HepG2 (cell line): ENCODE results near the gene NACC2. TPM values are rescaled to one million over a fixed set of nuclear protein-coding genes. Genes with fewer than 3 reads are reported as not detected.
"Not testable (repeated sequence)": the region's sequence is repeated elsewhere in the genome, so short reads cannot be mapped to it uniquely, and the experiment has no call there.

Experiments used
- ATAC-seq: fragments of 200-7000 bp; cut with Tn5 transposase; 3 replicates; pipeline ENCODE4 v1.9.1; 2020; ENCODE audit warnings: mild to moderate bottlenecking, moderate library complexity
- BruUV-seq: library from RNA; stranded (reverse); fragments of 400-500 nt; replicated peaks from 2 replicates; lab custom pipeline; 2021; lab: Mats Ljungman, UMichigan
- CTCF ChIA-PET: fragments of 300-600 bp; formaldehyde crosslinking; extraction: SDS; loops from one replicate; lab custom pipeline; 2021; ENCODE audit warnings: low total read pairs, inconsistent platforms, low intra/inter-chr PET ratio; lab: Yijun Ruan, JAX
- POLR2A ChIA-PET: fragments of 350-600 bp; sonication (Branson Sonifier 250); formaldehyde crosslinking; loops from one replicate; lab custom pipeline; 2020; ENCODE audit warnings: antibody characterized with exemption, inconsistent platforms; lab: Yijun Ruan, JAX
- DNase-seq: peaks from one replicate; pipeline ENCODE4 v3.0.0-alpha.2; 2015; ENCODE audit warnings: low spot score
- FAIRE-seq: peaks from 3 replicates; lab custom pipeline; 2011; peaks lifted over from hg19 to GRCh38; lab: Jason Lieb, UNC
- H2AFZ ChIP-seq: one replicate; pipeline ENCODE4 v1.6.1; 2011; ENCODE audit warnings: low read length, inconsistent platforms
- H3K27ac ChIP-seq: fragments of 300-600 bp; 3 replicates; pipeline ENCODE4 v1.8.0; 2011; ENCODE audit warnings: mixed run types, mild to moderate bottlenecking, mixed read lengths, low read length, inconsistent platforms; ENCODE audit not compliant: insufficient read depth; ENCODE audit errors: extremely low read length
- H3K27me3 ChIP-seq, 2 experiments: fragments of 200-600 bp in 1 of 2; 2 replicates in 1 of 2; 3 replicates in 1 of 2; pipeline versions ENCODE4 v1.6.0 to v1.8.0; 2011; ENCODE audit warnings: low read length in 2 of 2, mild to moderate bottlenecking in 2 of 2, moderate library complexity in 2 of 2, inconsistent platforms in 1 of 2; ENCODE audit not compliant: insufficient read depth in 2 of 2, control insufficient read depth in 1 of 2
- H3K36me3 ChIP-seq, 2 experiments: fragments of 200-600 bp in 1 of 2; replicated peaks in 1 of 2; 2 replicates in 1 of 2; 3 replicates in 1 of 2; pipeline versions ENCODE4 v1.5.1 to v1.8.0; 2011; ENCODE audit warnings: low read length in 2 of 2, inconsistent platforms in 1 of 2; ENCODE audit not compliant: insufficient read depth in 2 of 2, control insufficient read depth in 1 of 2
- H3K4me1 ChIP-seq: 2 replicates; pipeline ENCODE4 v1.5.1; 2012; ENCODE audit warnings: low read length, inconsistent platforms; ENCODE audit not compliant: insufficient read depth
- H3K4me2 ChIP-seq: 2 replicates; pipeline ENCODE4 v1.6.0; 2011; ENCODE audit warnings: low read depth, low read length, inconsistent platforms
- H3K4me3 ChIP-seq, 3 experiments: fragments of 200-600 bp in 1 of 3; sonication (generic), shearing (Covaris generic) in 1 of 3; replicated peaks in 1 of 3; 2 replicates each; pipeline ENCODE4 v1.5.1; 2011 to 2016; ENCODE audit warnings: low read length in 3 of 3, inconsistent platforms in 2 of 3, low read depth in 2 of 3, mild to moderate bottlenecking in 2 of 3, control low read depth in 1 of 3, mixed read lengths in 1 of 3; ENCODE audit not compliant: insufficient read depth in 1 of 3
- H3K79me2 ChIP-seq: one replicate; pipeline ENCODE4 v1.6.1; 2011; ENCODE audit warnings: low read length, inconsistent platforms; ENCODE audit not compliant: insufficient read depth
- H3K9ac ChIP-seq: 2 replicates; pipeline ENCODE4 v1.6.0; 2011; ENCODE audit warnings: mild to moderate bottlenecking, low read depth, low read length, inconsistent platforms; ENCODE audit not compliant: insufficient read depth
- H3K9me3 ChIP-seq: 2 replicates; pipeline ENCODE4 v1.5.1; 2012; ENCODE audit warnings: mild to moderate bottlenecking, low read length
- H4K20me1 ChIP-seq: 2 replicates; pipeline ENCODE4 v1.6.0; 2011; ENCODE audit warnings: inconsistent platforms, mild to moderate bottlenecking, low read length, moderate library complexity; ENCODE audit not compliant: insufficient read depth
- CBFB ChIP-seq: sonication (generic); formaldehyde crosslinking; IDR thresholded peaks from 2 replicates; pipeline ENCODE4 v1.4.0; 2020; ENCODE audit warnings: missing genetic modification reagents
- CCDC6 ChIP-seq: sonication (generic); formaldehyde crosslinking; IDR thresholded peaks from 2 replicates; pipeline ENCODE4 v1.8.1; 2022; ENCODE audit warnings: mild to moderate bottlenecking, missing genetic modification reagents, moderate library complexity
- HNF4G ChIP-seq, 2 experiments: sonication (generic) in 1 of 2; formaldehyde crosslinking in 1 of 2; IDR thresholded peaks; 2 replicates each; pipeline versions ENCODE4 v1.4.0 to v1.6.1; 2011 to 2020; ENCODE audit warnings: borderline replicate concordance in 2 of 2, low read depth in 2 of 2, mild to moderate bottlenecking in 2 of 2, low read length in 1 of 2, missing genetic modification reagents in 1 of 2, moderate library complexity in 1 of 2
- MXI1 ChIP-seq: IDR thresholded peaks from 3 replicates; pipeline ENCODE4 v1.6.1; 2012; ENCODE audit warnings: low read depth, low read length, inconsistent platforms, borderline replicate concordance
- NAIF1 ChIP-seq: sonication (generic); formaldehyde crosslinking; IDR thresholded peaks from 2 replicates; pipeline ENCODE4 v1.5.0; 2020; ENCODE audit warnings: mild to moderate bottlenecking, missing genetic modification reagents, borderline replicate concordance
- PITX1 ChIP-seq: sonication (generic); formaldehyde crosslinking; IDR thresholded peaks from 2 replicates; pipeline ENCODE4 v1.5.1; 2020; ENCODE audit warnings: mild to moderate bottlenecking, missing genetic modification reagents
- SMC3 ChIP-seq: IDR thresholded peaks from 2 replicates; pipeline ENCODE4 v1.6.1; 2011; ENCODE audit warnings: low read length, improper control_type of control experiment
- SNAI1 ChIP-seq: sonication (generic); formaldehyde crosslinking; IDR thresholded peaks from 2 replicates; pipeline ENCODE4 v1.5.0; 2020; ENCODE audit warnings: mild to moderate bottlenecking, missing genetic modification reagents, borderline replicate concordance
- THAP7 ChIP-seq: sonication (generic); formaldehyde crosslinking; IDR thresholded peaks from 2 replicates; pipeline ENCODE4 v1.8.1; 2023; ENCODE audit warnings: mild to moderate bottlenecking, missing genetic modification reagents
- ZNF432 ChIP-seq: sonication (generic); formaldehyde crosslinking; IDR thresholded peaks from 2 replicates; pipeline ENCODE4 v1.5.0; 2020; ENCODE audit warnings: missing genetic modification reagents, mild to moderate bottlenecking, borderline replicate concordance
- ZNF484 ChIP-seq: sonication (generic); formaldehyde crosslinking; IDR thresholded peaks from 2 replicates; pipeline ENCODE4 v1.5.1; 2020; ENCODE audit warnings: mild to moderate bottlenecking, low read depth, missing genetic modification reagents, borderline replicate concordance
- ZNF597 ChIP-seq: sonication (generic); formaldehyde crosslinking; IDR thresholded peaks from 2 replicates; pipeline ENCODE4 v1.5.0; 2020; ENCODE audit warnings: missing genetic modification reagents
- ZNF598 ChIP-seq: sonication (generic); formaldehyde crosslinking; IDR thresholded peaks from 2 replicates; pipeline ENCODE4 v1.5.1; 2020; ENCODE audit warnings: mild to moderate bottlenecking, missing genetic modification reagents, borderline replicate concordance
- WGBS: methylation state at CpG from one replicate; pipeline ENCODE4 v1.1.6; 2017; ENCODE audit warnings: low lambda C conversion rate; 5-methylcytosine and 5-hydroxymethylcytosine counted together
- in situ Hi-C: cut with HindIII; loops from 2 replicates; pipeline ENCODE4 v1.10.0; 2017; ENCODE audit warnings: low pct_unique_long_range_greater_than_20kb; ENCODE audit not compliant: extremely low pct_ligation_motif_present
- intact Hi-C: fragments of 100-400 bp; cut with micrococcal nuclease; formaldehyde crosslinking; loops from one replicate; pipeline ENCODE4 v1.10.0; 2022; ENCODE audit not compliant: unreplicated experiment
- polyA plus RNA-seq, 8 experiments: library from polyadenylated mRNA; depleted of rRNA in 3 of 8; stranded (reverse) in 7 of 8; unstranded in 1 of 8; fragments of >200 nt; fragmentation: Illumina TruSeq in 4 of 8; extraction: Trizol in 4 of 8; gene quantifications; 2 replicates each; pipeline versions ENCODE4 v1.2.1 to v1.2.3, GENCODE V29; 2011 to 2016; ENCODE audit warnings: low read depth in 4 of 8, missing spikeins in 1 of 8, mixed read lengths in 1 of 8; ENCODE audit not compliant: insufficient read depth in 1 of 8
- total RNA-seq, 5 experiments: library from RNA; depleted of rRNA; stranded (reverse); fragments of >200 nt; fragmentation: Illumina TruSeq; extraction: Trizol; gene quantifications; 2 replicates each; pipeline ENCODE4 v1.2.3, GENCODE V29; 2016; ENCODE audit warnings: low read depth in 1 of 5

The NACC2 gene
- total and polyA plus RNA-seq, 2 of the 13 experiments (the other 11 are each of a cell fraction or from before 2014, with no cell fraction given): 5.9 to 12.3 TPM

GRCh38 chr9:136061916-136062315 is 33.2 kb downstream of the NACC2 start:
- ATAC-seq, H3K9ac ChIP-seq, CTCF ChIA-PET, BruUV-seq, H3K9me3 ChIP-seq, H3K4me1 ChIP-seq, H3K4me3 ChIP-seq, POLR2A ChIA-PET, FAIRE-seq, H2AFZ ChIP-seq, H3K27me3 ChIP-seq, H3K4me2 ChIP-seq, H3K27ac ChIP-seq, in situ Hi-C loops, intact Hi-C loops, DNase-seq: not testable (repeated sequence)
- Histone ChIP-seq H3K36me3 (peaks cover 2 to 11% of the 10 kb centered on the region in 2 experiments; a peak in 3 of 5 replicates), H4K20me1 (peaks cover 16% of the 10 kb centered on the region), H3K79me2 (peaks cover 39% of the 10 kb centered on the region)
- WGBS: 99% methylated on average over 8 of the region's 8 CpGs

- H3K36me3 ChIP-seq: peaks cover 2 to 11% of the 10 kb centered on the region in 2 experiments; a peak in 3 of 5 replicates
- no peak overlapping the region for H2AFZ ChIP-seq
- in situ Hi-C loops (no loop called here), intact Hi-C loops (no loop called here)
- H3K4me3 ChIP-seq: no peak overlapping the region
- H3K4me1 ChIP-seq: no peaks in the 10 kb centered on the region
- 98% methylated on average over 10 of the region's 11 CpGs for WGBS
- no peak overlapping the region for H3K27ac ChIP-seq
- BruUV-seq: no TSS peak
- POLR2A ChIA-PET: no interaction called here
- H3K9ac ChIP-seq: no peak overlapping the region
- FAIRE-seq: no peak
- H3K79me2 ChIP-seq: peaks cover 36% of the 10 kb centered on the region
- ATAC-seq: no peak
- H3K4me2 ChIP-seq: no peak overlapping the region
- no peak for DNase-seq
- H3K27me3 ChIP-seq: no peaks in the 10 kb centered on the region
- peaks cover 21% of the 10 kb centered on the region for H4K20me1 ChIP-seq
- H3K9me3 ChIP-seq: no peaks in the 10 kb centered on the region
- TF ChIP-seq SNAI1 (CRISPR knock-in tag) (no peak), SMC3 (no peak), HNF4G (IDR thresholded peaks at IDR 0.05; ENCODE audit: borderline replicate concordance, low read depth, low read length) (no peak), HNF4G (CRISPR knock-in tag; IDR thresholded peaks at IDR 0.05; ENCODE audit: borderline replicate concordance, low read depth) (no peak), THAP7 (CRISPR knock-in tag) (no peak), ZNF432 (no peak), MXI1 (no peak), CCDC6 (CRISPR knock-in tag) (no peak), ZNF484 (CRISPR knock-in tag) (no peak), NAIF1 (no peak), PITX1 (CRISPR knock-in tag) (no peak), ZNF598 (no peak), ZNF597 (no peak), CBFB (no peak)
- CTCF ChIA-PET: no interaction called here
Observed at GRCh38 chr9:136061405-136061804, 33.7 kb downstream of the NACC2 start.
